ENCODE results near the gene MTCL3.

MTCL3 gene

GRCh38 chr6:127453845-127454619, 65.1 kb downstream of the MTCL3 start:
- DNase-seq (ENCODE audit: low read depth) = no peak
- TF ChIP-seq CTCF (IDR thresholded peaks at IDR 0.05; ENCODE audit: low read depth, low read length) = no peak
- TF ChIP-seq, protein P1, sequence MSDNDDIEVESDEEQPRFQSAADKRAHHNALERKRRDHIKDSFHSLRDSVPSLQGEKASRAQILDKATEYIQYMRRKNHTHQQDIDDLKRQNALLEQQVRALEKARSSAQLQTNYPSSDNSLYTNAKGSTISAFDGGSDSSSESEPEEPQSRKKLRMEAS (IDR thresholded peaks at IDR 0.05; ENCODE audit: low read depth, low read length) = no peak
- TF ChIP-seq MYC (IDR thresholded peaks at IDR 0.05; ENCODE audit: low read depth, low read length) = no peak
- TF ChIP-seq POLR2A (IDR thresholded peaks at IDR 0.05; ENCODE audit: extremely low read depth, insufficient read length) = no peak
- no peak overlapping the region for H3K4me3 ChIP-seq (ENCODE audit: low read depth, low read length)

- DNase-seq (ENCODE audit: low read depth) = no peak
Observed at GRCh38 chr6:127452803-127453202, 66.3 kb downstream of the MTCL3 start.

GRCh38 chr6:127451388-127451787, 67.7 kb downstream of the MTCL3 start:
- TF ChIP-seq, protein P1 (IDR thresholded peaks at IDR 0.05; ENCODE audit: low read depth, low read length) = no peak
- TF ChIP-seq CTCF (IDR thresholded peaks at IDR 0.05; ENCODE audit: low read depth, low read length) = no peak
- TF ChIP-seq MYC (IDR thresholded peaks at IDR 0.05; ENCODE audit: low read depth, low read length) = no peak
- no peak for TF ChIP-seq POLR2A (IDR thresholded peaks at IDR 0.05; ENCODE audit: extremely low read depth, insufficient read length)
- no peak overlapping the region for H3K4me3 ChIP-seq (ENCODE audit: low read depth, low read length)
- DNase-seq (ENCODE audit: low read depth) = no peak

More at GRCh38 chr6:127452803-127453202, 66.3 kb downstream of the MTCL3 start:
- no peak overlapping the region for H3K4me3 ChIP-seq (ENCODE audit: low read depth, low read length)
- TF ChIP-seq POLR2A (IDR thresholded peaks at IDR 0.05; ENCODE audit: extremely low read depth, insufficient read length) = no peak
- no peak for TF ChIP-seq MYC (IDR thresholded peaks at IDR 0.05; ENCODE audit: low read depth, low read length)
- TF ChIP-seq CTCF (IDR thresholded peaks at IDR 0.05; ENCODE audit: low read depth, low read length) = no peak
- TF ChIP-seq, protein P1 (IDR thresholded peaks at IDR 0.05; ENCODE audit: low read depth, low read length) = no peak

DNA sequence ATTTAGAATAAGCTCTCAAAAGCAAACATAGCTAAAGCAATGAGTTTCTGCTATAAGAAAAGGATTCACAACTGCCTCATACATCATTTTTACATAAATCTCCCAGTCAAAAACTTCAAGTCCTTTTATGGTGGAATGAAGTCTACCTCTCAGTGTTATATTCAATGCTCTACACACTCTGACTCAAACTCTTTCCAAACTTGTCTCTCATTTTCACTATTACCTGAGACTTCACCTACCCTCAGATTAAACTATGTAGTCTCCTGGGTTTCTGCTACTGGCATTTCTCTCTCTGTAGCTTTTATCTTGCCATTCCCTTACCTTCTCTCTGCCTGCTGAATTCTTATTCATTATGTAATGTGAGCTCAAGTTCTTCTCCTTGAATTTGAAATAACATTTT, 71.4 kb downstream of the MTCL3 start:
- no peak overlapping the region for H3K4me3 ChIP-seq (ENCODE audit: low read depth, low read length)
- TF ChIP-seq MYC (IDR thresholded peaks at IDR 0.05; ENCODE audit: low read depth, low read length) = no peak
- DNase-seq (ENCODE audit: low read depth) = no peak

GRCh38 chr6:127446356-127446755, 72.8 kb downstream of the MTCL3 start:
- DNase-seq (ENCODE audit: low read depth) = peak; percentile 47
- no peak overlapping the region for H3K4me3 ChIP-seq (ENCODE audit: low read depth, low read length)

More at GRCh38 chr6:127446356-127446755, 72.8 kb downstream of the MTCL3 start:
- no peak for TF ChIP-seq POLR2A (IDR thresholded peaks at IDR 0.05; ENCODE audit: extremely low read depth, insufficient read length)
- no peak for TF ChIP-seq MYC (IDR thresholded peaks at IDR 0.05; ENCODE audit: low read depth, low read length)
- no peak for TF ChIP-seq CTCF (IDR thresholded peaks at IDR 0.05; ENCODE audit: low read depth, low read length)
- TF ChIP-seq, protein P1 (IDR thresholded peaks at IDR 0.05; ENCODE audit: low read depth, low read length) = no peak
